Measurements from ENCODE around the gene HIBADH.
"Not testable (repeated sequence)": the region's sequence is repeated elsewhere in the genome, so short reads cannot be mapped to it uniquely, and the experiment has no call there.

Gene HIBADH

GRCh38 chr7:27680610-27681009 is 17.9 kb upstream of the HIBADH start:
- Histone ChIP-seq H3K4me1 (ENCODE audit: control insufficient read depth, insufficient read depth, low read length, unreplicated experiment) (peaks cover 23% of the 10 kb centered on the region), H3K27ac (ENCODE audit: low read depth, low read length) (no peak overlapping the region), H3K36me3 (ENCODE audit: insufficient read depth, low read length) (no peaks in the 10 kb centered on the region), H3K79me2 (ENCODE audit: control insufficient read depth, insufficient read depth, low read length, unreplicated experiment) (no peaks in the 10 kb centered on the region), H3K27me3 (ENCODE audit: insufficient read depth, low read length) (no peaks in the 10 kb centered on the region), H2AFZ (ENCODE audit: low read length, unreplicated experiment) (no peak overlapping the region), H3K4me3 (ENCODE audit: low read depth, low read length) (no peak overlapping the region)

- peak overlapping the region; percentile 93 for H3K27ac ChIP-seq (ENCODE audit: low read depth, low read length)
- peaks cover 23% of the 10 kb centered on the region for H3K4me1 ChIP-seq (ENCODE audit: control insufficient read depth, insufficient read depth, low read length, unreplicated experiment)
- no peaks in the 10 kb centered on the region for H3K36me3 ChIP-seq (ENCODE audit: insufficient read depth, low read length)
- H3K79me2 ChIP-seq (ENCODE audit: control insufficient read depth, insufficient read depth, low read length, unreplicated experiment) = no peaks in the 10 kb centered on the region
- peak overlapping the region; percentile 90 for H2AFZ ChIP-seq (ENCODE audit: low read length, unreplicated experiment)
- H3K27me3 ChIP-seq (ENCODE audit: insufficient read depth, low read length) = no peaks in the 10 kb centered on the region
- no peak overlapping the region for H3K4me3 ChIP-seq (ENCODE audit: low read depth, low read length)
These were observed 16.1 kb upstream of the HIBADH start for GRCh38 chr7:27678617-27679260.

GRCh38 chr7:27677912-27678612 is 15.4 kb upstream of the HIBADH start:
- Histone ChIP-seq H3K27me3 (ENCODE audit: insufficient read depth, low read length) (no peaks in the 10 kb centered on the region), H3K27ac (ENCODE audit: low read depth, low read length) (peak overlapping the region; percentile 93), H3K4me1 (ENCODE audit: control insufficient read depth, insufficient read depth, low read length, unreplicated experiment) (peaks cover 23% of the 10 kb centered on the region), H3K36me3 (ENCODE audit: insufficient read depth, low read length) (no peaks in the 10 kb centered on the region), H2AFZ (ENCODE audit: low read length, unreplicated experiment) (peak overlapping the region; percentile 61), H3K4me3 (ENCODE audit: low read depth, low read length) (no peak overlapping the region), H3K79me2 (ENCODE audit: control insufficient read depth, insufficient read depth, low read length, unreplicated experiment) (no peaks in the 10 kb centered on the region)

- H3K27me3 ChIP-seq (ENCODE audit: insufficient read depth, low read length); H3K27ac ChIP-seq (ENCODE audit: low read depth, low read length); H3K79me2 ChIP-seq (ENCODE audit: control insufficient read depth, insufficient read depth, low read length, unreplicated experiment); H3K36me3 ChIP-seq (ENCODE audit: insufficient read depth, low read length); H3K4me3 ChIP-seq (ENCODE audit: low read depth, low read length); H2AFZ ChIP-seq (ENCODE audit: low read length, unreplicated experiment): not testable (repeated sequence)
- peaks cover 24% of the 10 kb centered on the region for H3K4me1 ChIP-seq (ENCODE audit: control insufficient read depth, insufficient read depth, low read length, unreplicated experiment)
These were observed 11.4 kb upstream of the HIBADH start for GRCh38 chr7:27674126-27674525.

- no peaks in the 10 kb centered on the region for H3K27me3 ChIP-seq (ENCODE audit: insufficient read depth, low read length)
- peaks cover 4% of the 10 kb centered on the region for H3K4me1 ChIP-seq (ENCODE audit: control insufficient read depth, insufficient read depth, low read length, unreplicated experiment)
- no peak overlapping the region for H3K27ac ChIP-seq (ENCODE audit: low read depth, low read length)
- no peaks in the 10 kb centered on the region for H3K36me3 ChIP-seq (ENCODE audit: insufficient read depth, low read length)
- H3K79me2 ChIP-seq (ENCODE audit: control insufficient read depth, insufficient read depth, low read length, unreplicated experiment) = no peaks in the 10 kb centered on the region
- no peak overlapping the region for H3K4me3 ChIP-seq (ENCODE audit: low read depth, low read length)
- H2AFZ ChIP-seq (ENCODE audit: low read length, unreplicated experiment) = no peak overlapping the region
These were observed 9.0 kb upstream of the HIBADH start for GRCh38 chr7:27671675-27672074.

- Histone ChIP-seq H3K4me1 (ENCODE audit: control insufficient read depth, insufficient read depth, low read length, unreplicated experiment) (peaks cover 4% of the 10 kb centered on the region), H2AFZ (ENCODE audit: low read length, unreplicated experiment) (no peak overlapping the region), H3K36me3 (ENCODE audit: insufficient read depth, low read length) (no peaks in the 10 kb centered on the region), H3K27me3 (ENCODE audit: insufficient read depth, low read length) (no peaks in the 10 kb centered on the region), H3K27ac (ENCODE audit: low read depth, low read length) (no peak overlapping the region), H3K79me2 (ENCODE audit: control insufficient read depth, insufficient read depth, low read length, unreplicated experiment) (no peaks in the 10 kb centered on the region), H3K4me3 (ENCODE audit: low read depth, low read length) (no peak overlapping the region)
These were observed 8.0 kb upstream of the HIBADH start for GRCh38 chr7:27670676-27671075.

- no peak overlapping the region for H2AFZ ChIP-seq (ENCODE audit: low read length, unreplicated experiment)
- H3K36me3 ChIP-seq (ENCODE audit: insufficient read depth, low read length) = no peaks in the 10 kb centered on the region
- no peak overlapping the region for H3K27ac ChIP-seq (ENCODE audit: low read depth, low read length)
- H3K79me2 ChIP-seq (ENCODE audit: control insufficient read depth, insufficient read depth, low read length, unreplicated experiment) = no peaks in the 10 kb centered on the region
- H3K4me1 ChIP-seq (ENCODE audit: control insufficient read depth, insufficient read depth, low read length, unreplicated experiment) = peaks cover 4% of the 10 kb centered on the region
- H3K27me3 ChIP-seq (ENCODE audit: insufficient read depth, low read length) = no peaks in the 10 kb centered on the region
- no peak overlapping the region for H3K4me3 ChIP-seq (ENCODE audit: low read depth, low read length)
These were observed 7.5 kb upstream of the HIBADH start for GRCh38 chr7:27670177-27670576.

- Histone ChIP-seq H3K79me2 (ENCODE audit: control insufficient read depth, insufficient read depth, low read length, unreplicated experiment) (peaks cover 13% of the 10 kb centered on the region), H3K4me1 (ENCODE audit: control insufficient read depth, insufficient read depth, low read length, unreplicated experiment) (peaks cover 9% of the 10 kb centered on the region), H3K4me3 (ENCODE audit: low read depth, low read length) (no peak overlapping the region), H2AFZ (ENCODE audit: low read length, unreplicated experiment) (no peak overlapping the region), H3K27me3 (ENCODE audit: insufficient read depth, low read length) (no peaks in the 10 kb centered on the region), H3K27ac (ENCODE audit: low read depth, low read length) (no peak overlapping the region), H3K36me3 (ENCODE audit: insufficient read depth, low read length) (no peaks in the 10 kb centered on the region)
These were observed 2.8 kb upstream of the HIBADH start for GRCh38 chr7:27665531-27665930.

- Histone ChIP-seq H3K4me3 (ENCODE audit: low read depth, low read length) (peak overlapping the region; percentile 93), H3K4me1 (ENCODE audit: control insufficient read depth, insufficient read depth, low read length, unreplicated experiment) (peaks cover 7% of the 10 kb centered on the region), H3K27me3 (ENCODE audit: insufficient read depth, low read length) (no peaks in the 10 kb centered on the region), H3K79me2 (ENCODE audit: control insufficient read depth, insufficient read depth, low read length, unreplicated experiment) (peaks cover 13% of the 10 kb centered on the region), H3K36me3 (ENCODE audit: insufficient read depth, low read length) (no peaks in the 10 kb centered on the region), H3K27ac (ENCODE audit: low read depth, low read length) (no peak overlapping the region; the same call in 1 of the 2 replicates), H2AFZ (ENCODE audit: low read length, unreplicated experiment) (peak overlapping the region; percentile 59)
These were observed 1.3 kb upstream of the HIBADH start for GRCh38 chr7:27663989-27664331.

- H2AFZ ChIP-seq (ENCODE audit: low read length, unreplicated experiment) = peak overlapping the region; percentile 88
- no peaks in the 10 kb centered on the region for H3K36me3 ChIP-seq (ENCODE audit: insufficient read depth, low read length)
- H3K4me1 ChIP-seq (ENCODE audit: control insufficient read depth, insufficient read depth, low read length, unreplicated experiment) = peaks cover 7% of the 10 kb centered on the region
- no peaks in the 10 kb centered on the region for H3K27me3 ChIP-seq (ENCODE audit: insufficient read depth, low read length)
- H3K4me3 ChIP-seq (ENCODE audit: low read depth, low read length) = peak overlapping the region; percentile 93
- H3K27ac ChIP-seq (ENCODE audit: low read depth, low read length) = peak overlapping the region; percentile 45; the same call in 1 of the 2 replicates
- peaks cover 13% of the 10 kb centered on the region for H3K79me2 ChIP-seq (ENCODE audit: control insufficient read depth, insufficient read depth, low read length, unreplicated experiment)
These were observed 733 bp downstream of the HIBADH start for GRCh38 chr7:27661811-27662489.

- H3K79me2 ChIP-seq (ENCODE audit: control insufficient read depth, insufficient read depth, low read length, unreplicated experiment) = peaks cover 8% of the 10 kb centered on the region
- H3K4me3 ChIP-seq (ENCODE audit: low read depth, low read length) = no peak overlapping the region
- H2AFZ ChIP-seq (ENCODE audit: low read length, unreplicated experiment) = no peak overlapping the region
- H3K27me3 ChIP-seq (ENCODE audit: insufficient read depth, low read length) = no peaks in the 10 kb centered on the region
- H3K27ac ChIP-seq (ENCODE audit: low read depth, low read length) = no peak overlapping the region
- H3K36me3 ChIP-seq (ENCODE audit: insufficient read depth, low read length) = no peaks in the 10 kb centered on the region; the same call in 1 of the 2 replicates
- peaks cover 11% of the 10 kb centered on the region for H3K4me1 ChIP-seq (ENCODE audit: control insufficient read depth, insufficient read depth, low read length, unreplicated experiment)
These were observed 6.0 kb downstream of the HIBADH start for GRCh38 chr7:27656724-27657123.
